ENCODE results near the gene FOXP4.

Gene FOXP4, protein sequence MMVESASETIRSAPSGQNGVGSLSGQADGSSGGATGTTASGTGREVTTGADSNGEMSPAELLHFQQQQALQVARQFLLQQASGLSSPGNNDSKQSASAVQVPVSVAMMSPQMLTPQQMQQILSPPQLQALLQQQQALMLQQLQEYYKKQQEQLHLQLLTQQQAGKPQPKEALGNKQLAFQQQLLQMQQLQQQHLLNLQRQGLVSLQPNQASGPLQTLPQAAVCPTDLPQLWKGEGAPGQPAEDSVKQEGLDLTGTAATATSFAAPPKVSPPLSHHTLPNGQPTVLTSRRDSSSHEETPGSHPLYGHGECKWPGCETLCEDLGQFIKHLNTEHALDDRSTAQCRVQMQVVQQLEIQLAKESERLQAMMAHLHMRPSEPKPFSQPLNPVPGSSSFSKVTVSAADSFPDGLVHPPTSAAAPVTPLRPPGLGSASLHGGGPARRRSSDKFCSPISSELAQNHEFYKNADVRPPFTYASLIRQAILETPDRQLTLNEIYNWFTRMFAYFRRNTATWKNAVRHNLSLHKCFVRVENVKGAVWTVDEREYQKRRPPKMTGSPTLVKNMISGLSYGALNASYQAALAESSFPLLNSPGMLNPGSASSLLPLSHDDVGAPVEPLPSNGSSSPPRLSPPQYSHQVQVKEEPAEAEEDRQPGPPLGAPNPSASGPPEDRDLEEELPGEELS

DNA sequence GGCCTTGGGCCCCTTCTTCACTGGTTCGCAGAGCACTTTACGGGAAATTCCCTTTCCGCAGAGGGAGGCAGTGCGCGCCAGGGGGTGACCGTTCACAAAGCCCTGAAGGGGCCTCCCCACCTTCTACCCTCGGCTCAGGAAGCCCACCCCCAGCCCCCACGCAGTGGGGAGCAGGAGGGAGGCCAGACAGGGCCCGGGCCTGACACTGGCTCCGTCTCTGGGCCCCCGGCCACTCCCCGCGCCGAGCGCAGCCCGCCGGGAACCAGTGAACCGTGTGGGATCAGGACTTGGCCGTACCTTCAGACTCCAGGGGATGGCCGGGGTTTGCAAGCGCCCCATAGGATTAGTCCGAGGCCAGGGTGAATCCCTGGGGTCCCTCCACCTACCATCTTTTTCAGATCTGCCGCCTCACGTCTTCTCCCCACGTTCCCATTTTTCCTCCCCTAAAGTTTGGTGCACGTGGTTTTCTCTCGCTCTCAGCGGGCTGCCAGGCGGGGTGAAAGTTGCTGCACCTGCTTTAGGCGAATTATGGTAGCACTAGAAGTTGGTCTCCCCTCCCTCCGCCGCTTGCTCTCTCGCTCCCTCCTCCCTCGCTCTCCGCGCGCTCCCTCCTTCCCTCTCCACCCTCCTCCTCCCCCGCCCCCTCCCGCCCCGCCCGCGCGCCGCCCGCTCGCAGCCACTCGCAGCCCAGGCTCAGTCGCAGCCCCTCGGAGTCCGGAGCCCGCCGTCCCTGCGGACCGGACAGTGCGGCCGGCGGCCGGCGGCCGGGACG, at the start of gene FOXP4:
FOXP4 (plus strand) TSS at position 679 of the 772 bp plus-strand sequence. CDS start 19,380 bp downstream, outside the sequence.
- DNase-seq: peak; percentile 75

- no peak for DNase-seq
Measured at GRCh38 chr6:41497573-41497972, 48.6 kb upstream of the FOXP4 start.

- DNase-seq: no peak
Measured at GRCh38 chr6:41497994-41498393, 48.2 kb upstream of the FOXP4 start.

- no peak for DNase-seq
Measured at GRCh38 chr6:41498968-41499599, 47.1 kb upstream of the FOXP4 start.

- DNase-seq: no peak
Measured at GRCh38 chr6:41500561-41500960, 45.6 kb upstream of the FOXP4 start.

DNA sequence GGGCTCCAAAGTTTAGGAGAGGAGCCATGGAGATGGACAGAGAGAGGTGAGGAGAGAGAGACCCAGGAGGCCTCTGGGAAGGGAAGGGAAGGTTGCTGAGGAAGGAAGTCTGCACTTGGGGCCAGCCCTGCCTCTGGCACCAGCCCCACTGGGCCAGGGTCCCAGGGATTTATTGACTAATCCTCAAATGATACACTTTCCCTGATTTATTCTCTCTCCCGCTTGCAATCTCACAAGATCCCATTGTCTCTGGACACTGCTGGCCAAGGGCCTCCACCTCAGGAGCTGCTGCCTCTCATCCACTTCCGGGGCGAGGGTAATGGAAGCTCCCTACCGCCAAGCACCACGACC, 43.6 kb upstream of the FOXP4 start:
- DNase-seq: no peak

DNA sequence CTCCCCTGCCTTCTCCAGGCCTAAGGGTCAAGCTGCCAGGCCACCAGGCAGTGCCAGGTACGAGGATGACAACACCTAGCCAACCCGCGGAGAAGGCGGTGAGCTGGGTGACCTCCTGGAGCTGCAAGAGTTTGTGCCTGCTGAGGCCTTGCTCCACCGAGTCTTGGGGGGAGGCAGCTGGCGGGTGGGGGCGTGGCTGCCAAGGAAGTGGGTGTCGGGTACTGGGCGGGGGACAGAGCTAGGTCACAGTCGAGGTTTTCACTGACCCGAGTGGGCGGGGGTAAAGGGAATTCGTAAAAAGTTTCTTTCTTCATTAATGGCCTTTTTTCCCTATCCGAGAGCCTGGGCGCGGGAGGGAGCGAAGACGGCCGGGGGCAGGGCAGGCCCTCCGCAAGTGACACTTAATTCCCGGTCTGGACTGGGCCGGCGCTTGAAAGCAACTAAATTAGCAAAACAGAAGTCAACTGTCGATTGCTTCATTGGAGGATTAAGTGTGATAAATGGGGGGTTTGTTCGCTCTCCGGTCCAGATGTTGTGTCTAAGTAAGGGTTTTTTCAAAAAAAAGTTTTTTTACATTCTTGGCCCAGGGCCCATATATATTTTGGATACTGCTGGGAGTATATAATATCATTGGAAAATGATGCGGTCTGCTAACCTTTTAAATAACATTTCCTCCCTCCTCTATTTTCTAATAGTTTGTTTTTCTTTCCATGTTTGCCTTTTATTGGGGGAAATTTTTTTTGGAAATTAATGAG, 43.1 kb upstream of the FOXP4 start:
- DNase-seq: no peak

DNA sequence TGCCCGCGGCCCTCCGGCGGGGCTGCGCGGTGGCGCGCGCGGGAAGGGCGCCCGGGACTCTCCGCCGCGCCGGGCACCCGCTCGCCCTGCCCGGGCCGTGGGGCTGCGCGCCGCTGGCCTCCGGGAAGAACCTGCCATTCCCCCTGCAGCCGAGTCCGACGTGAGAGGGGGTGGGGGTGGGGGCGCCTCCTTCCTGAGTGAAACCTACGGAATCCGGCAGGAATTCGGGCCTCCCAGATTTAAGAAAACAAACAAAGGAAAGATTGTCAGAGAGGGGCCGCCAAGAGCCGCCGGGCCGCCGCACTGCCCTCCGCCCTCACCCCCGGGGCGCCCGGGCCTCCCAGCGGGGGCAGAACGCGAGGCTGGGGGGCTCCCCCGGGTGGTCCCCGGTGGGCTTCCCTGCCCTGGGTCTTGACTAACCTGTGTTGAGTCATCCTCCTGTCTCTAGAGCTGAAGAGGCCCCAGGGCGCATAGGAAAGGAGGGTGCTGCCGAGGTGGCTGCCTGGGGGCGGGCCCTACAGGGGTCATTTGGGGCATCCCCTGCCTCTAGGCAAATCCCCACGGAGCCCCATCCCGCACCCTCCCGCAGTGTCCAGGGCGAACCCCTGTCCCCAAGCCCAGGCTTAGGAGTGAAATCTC, 42.2 kb upstream of the FOXP4 start:
- no peak for DNase-seq

DNA sequence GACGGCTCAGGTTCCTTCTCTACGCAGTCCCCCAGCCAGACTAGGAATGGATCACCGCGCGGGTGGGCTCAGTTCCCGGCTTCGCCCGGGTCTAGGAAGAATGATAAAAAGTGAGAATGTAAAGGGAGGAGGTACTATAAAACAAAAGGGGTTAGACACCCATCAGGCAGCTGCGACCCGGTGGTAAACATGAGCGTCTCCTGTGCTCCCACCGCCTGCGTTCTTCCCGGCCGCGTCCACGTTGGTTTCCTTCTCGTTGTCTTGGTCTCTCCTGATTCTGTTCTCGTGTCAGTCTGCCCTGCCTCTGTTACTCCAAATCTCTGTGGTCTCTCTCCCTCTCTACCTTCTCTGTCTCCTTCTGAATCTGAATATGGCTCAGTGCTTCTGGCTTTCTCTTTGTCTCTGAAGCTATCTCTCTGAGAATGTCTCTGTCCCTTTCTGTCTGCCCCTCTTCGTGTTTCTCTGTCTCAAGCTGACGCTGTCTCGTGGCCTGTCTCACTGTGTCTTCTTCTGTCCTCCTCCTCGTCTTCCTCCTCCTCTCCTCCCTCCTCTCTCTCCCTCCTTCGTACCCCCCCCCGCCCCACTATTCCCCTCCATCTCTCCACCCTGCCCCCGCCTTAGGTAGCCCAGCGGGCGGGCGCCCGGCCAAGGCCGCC, 41.6 kb upstream of the FOXP4 start:
- DNase-seq: no peak

GRCh38 chr6:41505122-41506049, 40.8 kb upstream of the FOXP4 start:
- DNase-seq: no peak

GRCh38 chr6:41508479-41508878, 37.7 kb upstream of the FOXP4 start:
- no peak for DNase-seq

DNA sequence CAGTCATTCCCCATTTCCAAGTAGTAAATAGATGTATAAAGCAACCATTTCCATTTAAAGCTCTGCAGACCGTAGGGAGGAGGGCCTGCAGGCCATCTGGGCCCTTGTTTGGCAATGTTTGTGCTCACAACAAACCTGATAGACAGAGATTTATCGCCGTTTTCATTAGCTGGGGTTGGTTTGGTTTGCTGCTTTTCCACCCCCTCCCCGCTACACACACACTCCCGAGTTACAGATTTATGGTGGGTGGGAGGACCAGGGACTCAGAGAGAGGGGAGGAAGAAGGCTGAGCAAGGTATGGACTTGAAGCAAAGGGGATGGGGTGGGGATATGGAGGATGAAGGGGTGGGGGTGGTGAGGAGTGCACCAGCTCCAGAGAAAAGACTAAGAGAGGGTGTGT, 36.6 kb upstream of the FOXP4 start:
- no peak for DNase-seq

DNA sequence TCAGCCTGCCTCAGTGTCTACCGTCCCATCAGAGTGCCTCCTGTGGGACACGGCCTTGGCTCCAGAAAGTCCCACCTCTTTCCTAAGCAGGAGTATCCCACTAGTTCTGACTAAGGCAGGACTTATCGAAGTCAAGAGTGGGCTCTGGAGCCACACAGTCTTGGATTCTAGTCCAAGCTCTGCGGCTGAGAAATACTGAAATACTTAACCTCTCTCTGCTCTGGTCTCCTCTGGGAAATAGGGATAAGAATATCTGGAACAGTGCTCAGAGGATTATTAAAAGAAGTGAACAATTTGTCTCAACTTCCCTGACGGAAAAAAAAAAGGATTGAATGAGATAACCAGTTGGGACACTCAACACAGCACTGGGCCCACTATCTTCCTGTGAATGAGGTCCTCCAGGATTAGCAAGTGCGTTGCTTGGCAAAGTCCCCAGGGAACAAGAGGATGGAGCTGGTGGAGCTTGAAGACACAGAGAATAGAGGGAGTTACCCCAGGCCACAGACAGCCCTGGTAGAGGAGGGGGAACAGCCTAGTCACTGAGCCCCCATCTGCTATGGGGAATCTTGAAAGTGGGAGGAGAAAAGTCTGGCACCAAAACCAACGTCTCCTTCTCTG, 34.6 kb upstream of the FOXP4 start:
- no peak for DNase-seq

DNA sequence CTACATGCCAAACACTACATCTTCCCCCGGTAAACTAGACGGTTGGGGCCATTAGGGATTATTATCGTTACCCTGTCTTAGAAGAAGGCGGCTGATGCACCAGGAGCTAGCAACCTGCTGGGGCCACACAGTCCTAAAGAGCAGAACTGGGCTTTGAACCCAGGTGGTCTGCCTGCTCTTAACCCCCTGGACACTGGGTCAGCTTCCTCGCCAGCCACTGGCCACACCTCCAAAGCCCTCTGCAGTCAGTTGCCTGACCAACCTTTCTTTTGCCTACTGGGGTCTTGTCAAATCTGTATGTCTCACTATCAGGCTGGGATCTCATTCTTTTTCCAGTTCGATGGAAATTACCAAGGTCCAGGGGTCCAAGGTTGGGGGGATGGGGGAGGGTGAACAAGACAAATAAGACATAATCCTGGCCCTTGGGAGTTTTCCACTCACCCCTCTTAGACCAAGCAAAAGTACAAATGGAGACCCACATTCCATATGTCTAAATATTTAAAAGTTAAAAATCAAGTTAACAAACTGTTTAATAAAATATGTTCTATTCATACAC, 34.0 kb upstream of the FOXP4 start:
- DNase-seq: no peak

DNA sequence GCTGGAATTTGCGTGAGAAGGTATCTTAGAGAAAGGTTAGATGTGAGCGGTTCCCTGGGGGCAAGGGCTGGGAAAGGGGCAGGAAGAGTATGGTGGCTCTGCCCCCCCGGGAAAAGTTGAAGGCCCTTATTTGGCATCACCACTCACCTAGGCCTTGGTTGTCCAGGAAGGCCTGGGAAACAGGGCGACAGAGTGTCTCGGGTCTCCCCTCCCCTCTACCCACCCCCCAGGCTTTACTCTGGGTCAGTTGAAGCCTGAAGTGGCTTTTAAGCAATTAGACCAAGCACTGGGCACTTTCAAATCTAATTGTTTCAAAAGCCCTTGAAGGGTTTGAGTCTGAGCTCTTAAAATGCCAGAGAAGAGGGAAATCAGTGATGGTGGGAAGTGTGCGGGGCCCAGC, 30.2 kb upstream of the FOXP4 start:
- no peak for DNase-seq

DNA sequence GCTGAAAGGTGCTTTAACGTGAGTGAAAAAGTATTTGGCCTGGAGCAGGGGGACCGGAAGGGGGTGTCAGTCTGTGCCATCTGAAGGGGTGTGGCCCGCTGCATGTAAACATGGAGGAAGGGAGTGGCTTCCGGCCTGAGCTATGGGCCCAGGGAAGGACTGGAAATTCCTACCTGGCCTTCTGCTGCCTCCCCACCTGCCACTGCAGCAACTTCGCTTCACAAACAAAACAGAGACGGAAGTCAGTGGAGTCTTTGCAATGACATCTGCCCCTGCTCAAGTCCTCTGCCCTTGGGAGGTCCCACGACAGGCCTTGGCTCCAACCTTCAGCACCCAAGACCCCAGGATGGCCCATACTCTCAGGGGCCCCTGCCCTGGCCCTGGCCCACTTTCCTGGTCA, 28.1 kb upstream of the FOXP4 start:
- no peak for DNase-seq

DNA sequence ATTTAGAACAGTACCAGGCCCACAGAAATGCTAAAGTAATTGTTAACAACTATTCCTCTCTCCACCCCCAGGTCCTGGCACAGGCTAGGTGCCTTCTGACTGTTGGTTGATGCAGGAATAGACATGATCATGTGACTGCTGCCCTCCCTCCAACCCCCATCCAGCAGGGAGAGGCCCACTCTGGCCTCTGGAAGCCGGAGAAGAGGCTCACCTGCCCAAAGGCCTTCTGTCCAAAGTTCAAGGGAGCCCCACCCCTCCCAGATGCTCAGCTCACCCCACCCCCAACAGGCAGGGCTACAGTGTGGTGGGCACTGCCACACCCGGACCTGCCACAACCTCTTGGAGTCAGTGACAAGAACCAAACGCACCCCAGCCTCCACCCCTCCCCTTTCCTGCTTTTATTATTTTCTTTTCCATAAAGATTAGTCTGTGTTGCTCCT, 26.9 kb upstream of the FOXP4 start:
- no peak for DNase-seq

- DNase-seq: no peak
Measured at GRCh38 chr6:41519745-41520699, 26.2 kb upstream of the FOXP4 start.

Measured in activated CD4-positive, alpha-beta T cell treated with anti-CD3 and anti-CD28 coated beads for 1 hour (primary cell).